ENCODE results near the gene PCCA.
A peak's percentile ranks its signal among the peaks of the same experiment; 100 is the strongest.

DNA sequence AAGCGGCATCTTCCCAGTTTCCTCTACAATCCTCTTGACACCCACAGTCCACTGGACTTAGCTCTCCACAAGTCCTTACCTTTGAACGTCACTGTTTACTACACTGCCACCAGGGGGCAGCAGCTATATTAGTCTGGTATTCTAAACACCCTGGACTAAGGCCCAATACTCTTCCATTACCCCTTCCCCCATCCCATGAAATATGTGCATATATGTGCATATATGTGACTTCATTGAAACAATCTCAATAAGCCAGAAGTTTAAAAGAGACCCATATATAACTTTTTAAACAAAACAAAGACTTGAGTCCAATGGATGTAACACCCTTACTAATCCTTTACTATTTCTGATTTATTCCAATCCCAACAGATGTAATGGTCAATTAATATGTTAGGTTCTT is 484.2 kb downstream of the PCCA start:
- TF ChIP-seq NPAS2 (CRISPR knock-in tag; IDR thresholded peaks at IDR 0.05; ENCODE audit: borderline replicate concordance): no peak
- TF ChIP-seq MYC (IDR thresholded peaks at IDR 0.05; ENCODE audit: borderline replicate concordance, low read length): no peak
- TF ChIP-seq, protein P1, sequence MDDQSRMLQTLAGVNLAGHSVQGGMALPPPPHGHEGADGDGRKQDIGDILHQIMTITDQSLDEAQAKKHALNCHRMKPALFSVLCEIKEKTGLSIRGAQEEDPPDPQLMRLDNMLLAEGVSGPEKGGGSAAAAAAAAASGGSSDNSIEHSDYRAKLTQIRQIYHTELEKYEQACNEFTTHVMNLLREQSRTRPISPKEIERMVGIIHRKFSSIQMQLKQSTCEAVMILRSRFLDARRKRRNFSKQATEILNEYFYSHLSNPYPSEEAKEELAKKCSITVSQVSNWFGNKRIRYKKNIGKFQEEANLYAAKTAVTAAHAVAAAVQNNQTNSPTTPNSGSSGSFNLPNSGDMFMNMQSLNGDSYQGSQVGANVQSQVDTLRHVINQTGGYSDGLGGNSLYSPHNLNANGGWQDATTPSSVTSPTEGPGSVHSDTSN (IDR thresholded peaks at IDR 0.05): no peak
- no peak for TF ChIP-seq POLR2A (IDR thresholded peaks at IDR 0.05; ENCODE audit: low read length)
- no peak for TF ChIP-seq PHF8 (IDR thresholded peaks at IDR 0.05; ENCODE audit: borderline replicate concordance, low read depth)
- TF ChIP-seq, protein P2, sequence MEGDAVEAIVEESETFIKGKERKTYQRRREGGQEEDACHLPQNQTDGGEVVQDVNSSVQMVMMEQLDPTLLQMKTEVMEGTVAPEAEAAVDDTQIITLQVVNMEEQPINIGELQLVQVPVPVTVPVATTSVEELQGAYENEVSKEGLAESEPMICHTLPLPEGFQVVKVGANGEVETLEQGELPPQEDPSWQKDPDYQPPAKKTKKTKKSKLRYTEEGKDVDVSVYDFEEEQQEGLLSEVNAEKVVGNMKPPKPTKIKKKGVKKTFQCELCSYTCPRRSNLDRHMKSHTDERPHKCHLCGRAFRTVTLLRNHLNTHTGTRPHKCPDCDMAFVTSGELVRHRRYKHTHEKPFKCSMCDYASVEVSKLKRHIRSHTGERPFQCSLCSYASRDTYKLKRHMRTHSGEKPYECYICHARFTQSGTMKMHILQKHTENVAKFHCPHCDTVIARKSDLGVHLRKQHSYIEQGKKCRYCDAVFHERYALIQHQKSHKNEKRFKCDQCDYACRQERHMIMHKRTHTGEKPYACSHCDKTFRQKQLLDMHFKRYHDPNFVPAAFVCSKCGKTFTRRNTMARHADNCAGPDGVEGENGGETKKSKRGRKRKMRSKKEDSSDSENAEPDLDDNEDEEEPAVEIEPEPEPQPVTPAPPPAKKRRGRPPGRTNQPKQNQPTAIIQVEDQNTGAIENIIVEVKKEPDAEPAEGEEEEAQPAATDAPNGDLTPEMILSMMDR (IDR thresholded peaks at IDR 0.05): peak; percentile 70
- TF ChIP-seq RAD21 (conservative IDR thresholded peaks at IDR 0.05 in 1 of 2, IDR thresholded peaks at IDR 0.05 in 1 of 2): peak; percentile 40 to 46
- TF ChIP-seq NR3C1 (IDR thresholded peaks at IDR 0.05): no peak
- no peak for TF ChIP-seq ESRRA (IDR thresholded peaks at IDR 0.05; ENCODE audit: borderline replicate concordance, low read length)
- TF ChIP-seq, protein P3, sequence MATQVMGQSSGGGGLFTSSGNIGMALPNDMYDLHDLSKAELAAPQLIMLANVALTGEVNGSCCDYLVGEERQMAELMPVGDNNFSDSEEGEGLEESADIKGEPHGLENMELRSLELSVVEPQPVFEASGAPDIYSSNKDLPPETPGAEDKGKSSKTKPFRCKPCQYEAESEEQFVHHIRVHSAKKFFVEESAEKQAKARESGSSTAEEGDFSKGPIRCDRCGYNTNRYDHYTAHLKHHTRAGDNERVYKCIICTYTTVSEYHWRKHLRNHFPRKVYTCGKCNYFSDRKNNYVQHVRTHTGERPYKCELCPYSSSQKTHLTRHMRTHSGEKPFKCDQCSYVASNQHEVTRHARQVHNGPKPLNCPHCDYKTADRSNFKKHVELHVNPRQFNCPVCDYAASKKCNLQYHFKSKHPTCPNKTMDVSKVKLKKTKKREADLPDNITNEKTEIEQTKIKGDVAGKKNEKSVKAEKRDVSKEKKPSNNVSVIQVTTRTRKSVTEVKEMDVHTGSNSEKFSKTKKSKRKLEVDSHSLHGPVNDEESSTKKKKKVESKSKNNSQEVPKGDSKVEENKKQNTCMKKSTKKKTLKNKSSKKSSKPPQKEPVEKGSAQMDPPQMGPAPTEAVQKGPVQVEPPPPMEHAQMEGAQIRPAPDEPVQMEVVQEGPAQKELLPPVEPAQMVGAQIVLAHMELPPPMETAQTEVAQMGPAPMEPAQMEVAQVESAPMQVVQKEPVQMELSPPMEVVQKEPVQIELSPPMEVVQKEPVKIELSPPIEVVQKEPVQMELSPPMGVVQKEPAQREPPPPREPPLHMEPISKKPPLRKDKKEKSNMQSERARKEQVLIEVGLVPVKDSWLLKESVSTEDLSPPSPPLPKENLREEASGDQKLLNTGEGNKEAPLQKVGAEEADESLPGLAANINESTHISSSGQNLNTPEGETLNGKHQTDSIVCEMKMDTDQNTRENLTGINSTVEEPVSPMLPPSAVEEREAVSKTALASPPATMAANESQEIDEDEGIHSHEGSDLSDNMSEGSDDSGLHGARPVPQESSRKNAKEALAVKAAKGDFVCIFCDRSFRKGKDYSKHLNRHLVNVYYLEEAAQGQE (IDR thresholded peaks at IDR 0.05): no peak
- TF ChIP-seq SMC3 (IDR thresholded peaks at IDR 0.05): 0 out of 3 replicates have a peak, but pooled peaks have one; percentile 34
- no peak for TF ChIP-seq KDM5A (IDR thresholded peaks at IDR 0.05)

All from A549 (cell line).